ENCODE data around the gene MEP1A. TPM values are rescaled to one million over a fixed set of nuclear protein-coding genes. Genes with fewer than 3 reads are reported as not detected.

The MEP1A gene
- total RNA-seq, 1 donor from 2014 or later = not detected

DNA sequence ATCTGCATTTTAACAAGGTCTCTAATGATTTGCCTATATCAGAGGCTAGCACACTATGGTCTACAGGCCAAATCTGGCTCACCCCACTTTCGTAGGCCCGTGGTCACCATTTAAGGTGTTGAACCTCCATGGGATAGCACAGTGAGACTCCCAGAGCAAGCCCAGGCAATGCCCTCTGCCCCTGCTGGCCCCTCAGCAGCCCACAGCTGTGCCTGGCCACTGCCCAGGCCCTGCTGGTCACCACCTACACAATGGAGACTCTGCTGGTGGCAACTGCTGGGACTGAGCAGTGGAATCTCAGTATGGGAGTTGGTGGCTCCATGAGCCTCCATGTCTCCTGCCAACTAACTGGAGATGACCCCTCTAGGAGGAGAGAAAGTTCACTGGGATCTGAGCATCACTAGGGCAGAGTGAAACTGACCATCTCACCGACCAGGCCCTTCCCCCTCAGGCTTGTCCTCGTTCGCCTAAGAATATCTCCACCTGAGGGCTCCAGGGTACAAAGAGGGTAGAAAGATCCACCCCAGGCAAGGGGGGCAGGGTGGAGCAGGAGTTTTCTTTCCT lies 44.2 kb upstream of the MEP1A start:
- H3K27me3 ChIP-seq = no peaks in the 10 kb centered on the region
- H3K4me1 ChIP-seq = no peaks in the 10 kb centered on the region
- no peak overlapping the region for H3K27ac ChIP-seq
- no peaks in the 10 kb centered on the region for H3K9me3 ChIP-seq
- no peak overlapping the region for H3K4me3 ChIP-seq
- intact Hi-C loops (cut with DNase I) = no loop called here
- ATAC-seq (peak; percentile 28), DNase-seq (no peak)
- TF ChIP-seq, protein P1, sequence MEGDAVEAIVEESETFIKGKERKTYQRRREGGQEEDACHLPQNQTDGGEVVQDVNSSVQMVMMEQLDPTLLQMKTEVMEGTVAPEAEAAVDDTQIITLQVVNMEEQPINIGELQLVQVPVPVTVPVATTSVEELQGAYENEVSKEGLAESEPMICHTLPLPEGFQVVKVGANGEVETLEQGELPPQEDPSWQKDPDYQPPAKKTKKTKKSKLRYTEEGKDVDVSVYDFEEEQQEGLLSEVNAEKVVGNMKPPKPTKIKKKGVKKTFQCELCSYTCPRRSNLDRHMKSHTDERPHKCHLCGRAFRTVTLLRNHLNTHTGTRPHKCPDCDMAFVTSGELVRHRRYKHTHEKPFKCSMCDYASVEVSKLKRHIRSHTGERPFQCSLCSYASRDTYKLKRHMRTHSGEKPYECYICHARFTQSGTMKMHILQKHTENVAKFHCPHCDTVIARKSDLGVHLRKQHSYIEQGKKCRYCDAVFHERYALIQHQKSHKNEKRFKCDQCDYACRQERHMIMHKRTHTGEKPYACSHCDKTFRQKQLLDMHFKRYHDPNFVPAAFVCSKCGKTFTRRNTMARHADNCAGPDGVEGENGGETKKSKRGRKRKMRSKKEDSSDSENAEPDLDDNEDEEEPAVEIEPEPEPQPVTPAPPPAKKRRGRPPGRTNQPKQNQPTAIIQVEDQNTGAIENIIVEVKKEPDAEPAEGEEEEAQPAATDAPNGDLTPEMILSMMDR (IDR thresholded peaks at IDR 0.05) = no peak
- no peaks in the 10 kb centered on the region for H3K36me3 ChIP-seq

DNA sequence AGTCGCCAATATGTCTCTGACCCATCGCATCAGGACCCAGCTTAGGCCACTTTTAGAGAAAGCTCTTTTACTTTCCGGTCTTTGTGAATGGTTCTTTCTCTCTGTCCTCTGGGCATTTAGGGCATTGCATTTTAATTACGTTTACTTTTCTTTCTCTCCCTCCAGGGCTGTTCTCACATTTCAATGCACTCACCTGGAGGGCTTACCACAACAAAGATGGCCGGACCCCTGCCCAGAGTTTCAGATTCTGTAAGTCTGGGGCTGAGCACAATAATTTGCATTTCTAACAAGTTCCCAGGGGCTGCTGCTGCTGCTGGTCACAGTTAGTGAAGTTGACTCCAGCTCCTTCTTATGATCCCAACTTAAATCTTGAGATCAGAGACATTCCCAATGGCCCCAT lies 43.5 kb upstream of the MEP1A start:
- Histone ChIP-seq H3K4me3 (no peak overlapping the region), H3K36me3 (no peaks in the 10 kb centered on the region), H3K9me3 (no peaks in the 10 kb centered on the region), H3K27ac (no peak overlapping the region), H3K4me1 (no peaks in the 10 kb centered on the region), H3K27me3 (no peaks in the 10 kb centered on the region)
- intact Hi-C loops (cut with DNase I) = no loop called here
- no peak for DNase-seq
- no peak for ATAC-seq
- TF ChIP-seq, protein P1 (IDR thresholded peaks at IDR 0.05) = no peak

DNA sequence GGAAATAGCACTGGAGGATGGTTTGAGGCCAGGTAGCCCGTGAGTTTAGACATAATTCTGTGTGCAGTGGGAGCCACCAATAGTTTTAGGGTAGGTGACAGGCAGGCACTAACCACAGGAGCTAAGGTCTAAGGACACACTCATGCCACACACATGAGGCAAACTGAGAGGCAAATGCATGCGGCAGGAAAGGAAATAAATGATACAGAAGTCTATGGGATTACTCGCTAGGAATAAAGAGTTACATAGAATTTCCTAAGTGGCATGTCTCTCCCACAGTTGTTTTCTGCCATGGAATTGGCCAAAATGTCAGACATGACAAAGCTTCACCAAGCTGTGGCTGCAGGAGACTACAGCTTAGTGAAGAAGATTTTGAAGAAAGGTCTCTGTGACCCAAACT lies 41.5 kb upstream of the MEP1A start:
- no peak overlapping the region for H3K4me3 ChIP-seq
- peaks cover 5% of the 10 kb centered on the region for H3K27me3 ChIP-seq
- intact Hi-C loops (cut with DNase I) = no loop called here
- no peaks in the 10 kb centered on the region for H3K36me3 ChIP-seq
- ATAC-seq (no peak), DNase-seq (no peak)
- TF ChIP-seq, protein P1 (IDR thresholded peaks at IDR 0.05) = no peak
- no peak overlapping the region for H3K27ac ChIP-seq
- H3K4me1 ChIP-seq = no peaks in the 10 kb centered on the region
- H3K9me3 ChIP-seq = no peaks in the 10 kb centered on the region

DNA sequence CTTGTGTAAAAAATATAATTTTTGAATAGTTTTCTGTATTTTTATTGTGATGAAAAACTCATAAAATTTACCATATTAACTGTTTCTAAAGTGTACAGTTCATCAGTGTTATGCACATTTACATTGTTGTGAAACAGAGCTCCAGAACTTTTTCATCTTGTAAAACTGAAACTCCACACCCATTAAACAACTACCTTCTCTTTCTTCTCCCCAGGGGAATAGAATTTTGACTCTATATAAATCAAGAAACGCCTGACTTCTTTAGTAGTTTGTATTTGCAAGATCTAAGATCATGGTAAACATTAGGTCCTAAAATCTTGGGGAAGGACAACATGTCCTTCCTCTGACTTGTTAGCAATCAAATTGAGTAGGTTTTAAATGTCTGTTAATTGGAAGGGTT lies 37.3 kb upstream of the MEP1A start:
- Histone ChIP-seq H3K4me3 (no peak overlapping the region), H3K9me3 (no peaks in the 10 kb centered on the region), H3K36me3 (no peaks in the 10 kb centered on the region), H3K27ac (no peak overlapping the region), H3K4me1 (no peaks in the 10 kb centered on the region), H3K27me3 (peaks cover 5% of the 10 kb centered on the region)
- DNase-seq = no peak
- no peak for ATAC-seq
- intact Hi-C loops (cut with DNase I) = no loop called here
- TF ChIP-seq, protein P1 (IDR thresholded peaks at IDR 0.05) = no peak

DNA sequence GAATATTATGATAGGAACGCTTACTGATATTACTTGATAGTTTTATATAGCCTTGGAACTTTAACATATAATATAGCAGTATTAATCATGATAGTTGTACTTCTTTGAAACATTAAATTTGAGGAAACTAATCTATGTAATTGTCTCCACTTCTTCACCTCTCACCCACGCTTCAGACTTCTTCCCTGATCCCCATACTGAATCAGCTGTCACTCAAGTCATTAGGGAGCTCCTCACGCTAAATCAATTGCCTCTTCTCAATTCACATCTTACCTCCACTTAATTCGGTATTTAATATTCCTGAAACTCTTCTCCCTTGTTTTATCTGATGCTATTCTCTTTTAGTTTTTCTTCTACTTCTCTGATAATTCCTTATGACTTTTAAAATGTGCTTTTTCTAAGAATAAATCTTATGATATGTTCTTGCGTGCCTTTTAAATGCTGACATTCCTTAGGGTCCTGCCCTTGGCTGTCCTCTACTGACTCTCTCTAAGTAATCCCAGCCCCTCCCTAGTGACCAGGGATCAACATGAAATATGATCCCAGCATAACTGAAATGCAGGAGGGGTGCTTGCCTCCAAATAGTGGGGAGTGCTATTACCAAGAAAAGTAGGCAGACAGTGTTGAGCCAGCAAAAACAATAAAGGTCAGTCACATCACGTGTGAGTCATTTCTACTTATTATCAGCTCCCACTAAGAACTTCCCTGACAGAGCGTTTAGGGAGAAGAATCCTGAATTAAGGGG lies 36.5 kb upstream of the MEP1A start:
- DNase-seq = no peak
- H3K27me3 ChIP-seq = peaks cover 5% of the 10 kb centered on the region

More for the DNA sequence above, 36.5 kb upstream of the MEP1A start:
- no peaks in the 10 kb centered on the region for H3K4me1 ChIP-seq
- ATAC-seq = no peak
- H3K4me3 ChIP-seq = no peak overlapping the region
- H3K36me3 ChIP-seq = no peaks in the 10 kb centered on the region
- no peak overlapping the region for H3K27ac ChIP-seq
- TF ChIP-seq, protein P1 (IDR thresholded peaks at IDR 0.05) = no peak
- intact Hi-C loops (cut with DNase I) = no loop called here
- no peaks in the 10 kb centered on the region for H3K9me3 ChIP-seq
